Stimulated activated naive CD8-positive, alpha-beta T cell treated with anti-CD3 and anti-CD28 coated beads, Interleukin-15, Interleukin-2, amounts not matched to agents 100 ng/mL and 50 ng/mL, for 24 hours (primary cell): ENCODE data around the gene UHRF2.

Experiments used
- H3K27ac Mint-ChIP-seq: one replicate; pipeline ENCODE4 v1.8.0; 2021; ENCODE audit warnings: mild to moderate bottlenecking, mixed read lengths
- H3K27me3 Mint-ChIP-seq: one replicate; pipeline ENCODE4 v1.8.0; 2021; ENCODE audit warnings: mixed read lengths
- H3K36me3 Mint-ChIP-seq: one replicate; pipeline ENCODE4 v1.8.0; 2021; ENCODE audit warnings: low read depth, mixed read lengths
- H3K4me1 Mint-ChIP-seq: one replicate; pipeline ENCODE4 v1.8.0; 2021; ENCODE audit warnings: low read depth, mixed read lengths
- H3K4me3 Mint-ChIP-seq: one replicate; pipeline ENCODE4 v1.8.0; 2021; ENCODE audit warnings: mild to moderate bottlenecking, mixed read lengths
- H3K9me3 Mint-ChIP-seq: one replicate; pipeline ENCODE4 v1.8.0; 2021; ENCODE audit warnings: mixed read lengths

UHRF2 gene

GRCh38 chr9:6413365-6414246, 607 bp downstream of the UHRF2 start:
- Mint-ChIP-seq H3K36me3 (peaks cover 26% of the 10 kb centered on the region), H3K9me3 (no peaks in the 10 kb centered on the region), H3K27me3 (no peaks in the 10 kb centered on the region), H3K4me1 (peaks cover 48% of the 10 kb centered on the region), H3K4me3 (peak overlapping the region; percentile 88), H3K27ac (peak overlapping the region; percentile 79)

GRCh38 chr9:6414247-6414641, 1.2 kb downstream of the UHRF2 start:
- Mint-ChIP-seq H3K4me3 (peak overlapping the region; percentile 88), H3K36me3 (peaks cover 31% of the 10 kb centered on the region), H3K27me3 (no peaks in the 10 kb centered on the region), H3K4me1 (peaks cover 55% of the 10 kb centered on the region), H3K27ac (peak overlapping the region; percentile 79), H3K9me3 (no peaks in the 10 kb centered on the region)

- Mint-ChIP-seq H3K9me3 (no peaks in the 10 kb centered on the region), H3K36me3 (peaks cover 33% of the 10 kb centered on the region), H3K27ac (no peak overlapping the region), H3K4me1 (peaks cover 61% of the 10 kb centered on the region), H3K4me3 (peak overlapping the region; percentile 88), H3K27me3 (no peaks in the 10 kb centered on the region)
Observed at GRCh38 chr9:6415266-6415665, 2.3 kb downstream of the UHRF2 start.

GRCh38 chr9:6417186-6417585, 4.2 kb downstream of the UHRF2 start:
- peak overlapping the region; percentile 64 for H3K4me3 Mint-ChIP-seq
- peak overlapping the region; percentile 47 for H3K27ac Mint-ChIP-seq
- H3K9me3 Mint-ChIP-seq: no peaks in the 10 kb centered on the region
- H3K27me3 Mint-ChIP-seq: no peaks in the 10 kb centered on the region
- peaks cover 47% of the 10 kb centered on the region for H3K36me3 Mint-ChIP-seq
- H3K4me1 Mint-ChIP-seq: peaks cover 70% of the 10 kb centered on the region

GRCh38 chr9:6418764-6419163, 5.8 kb downstream of the UHRF2 start:
- peak overlapping the region; percentile 64 for H3K4me3 Mint-ChIP-seq
- H3K4me1 Mint-ChIP-seq: peaks cover 81% of the 10 kb centered on the region
- H3K27ac Mint-ChIP-seq: peak overlapping the region; percentile 47
- H3K36me3 Mint-ChIP-seq: peaks cover 57% of the 10 kb centered on the region
- H3K9me3 Mint-ChIP-seq: no peaks in the 10 kb centered on the region
- no peaks in the 10 kb centered on the region for H3K27me3 Mint-ChIP-seq

- H3K9me3 Mint-ChIP-seq: no peaks in the 10 kb centered on the region
- peaks cover 48% of the 10 kb centered on the region for H3K36me3 Mint-ChIP-seq
- H3K4me3 Mint-ChIP-seq: no peak overlapping the region
- peaks cover 74% of the 10 kb centered on the region for H3K4me1 Mint-ChIP-seq
- H3K27ac Mint-ChIP-seq: no peak overlapping the region
- H3K27me3 Mint-ChIP-seq: no peaks in the 10 kb centered on the region
Observed at GRCh38 chr9:6424940-6425339, 11.9 kb downstream of the UHRF2 start.

GRCh38 chr9:6426117-6426516, 13.1 kb downstream of the UHRF2 start:
- Mint-ChIP-seq H3K36me3 (peaks cover 52% of the 10 kb centered on the region), H3K4me1 (peaks cover 75% of the 10 kb centered on the region), H3K4me3 (no peak overlapping the region), H3K27me3 (no peaks in the 10 kb centered on the region), H3K9me3 (no peaks in the 10 kb centered on the region), H3K27ac (no peak overlapping the region)

GRCh38 chr9:6428940-6429889, 16.2 kb downstream of the UHRF2 start:
- peak overlapping the region; percentile 35 for H3K4me3 Mint-ChIP-seq
- peaks cover 58% of the 10 kb centered on the region for H3K36me3 Mint-ChIP-seq
- no peaks in the 10 kb centered on the region for H3K9me3 Mint-ChIP-seq
- H3K4me1 Mint-ChIP-seq: peaks cover 79% of the 10 kb centered on the region
- H3K27ac Mint-ChIP-seq: peak overlapping the region; percentile 24
- H3K27me3 Mint-ChIP-seq: no peaks in the 10 kb centered on the region

GRCh38 chr9:6431038-6431437, 18.0 kb downstream of the UHRF2 start:
- no peaks in the 10 kb centered on the region for H3K27me3 Mint-ChIP-seq
- peaks cover 66% of the 10 kb centered on the region for H3K4me1 Mint-ChIP-seq
- H3K36me3 Mint-ChIP-seq: peaks cover 47% of the 10 kb centered on the region
- peak overlapping the region; percentile 6 for H3K4me3 Mint-ChIP-seq
- H3K9me3 Mint-ChIP-seq: no peaks in the 10 kb centered on the region
- H3K27ac Mint-ChIP-seq: no peak overlapping the region

- Mint-ChIP-seq H3K9me3 (no peaks in the 10 kb centered on the region), H3K27ac (peak overlapping the region; percentile 47), H3K36me3 (peaks cover 54% of the 10 kb centered on the region), H3K4me3 (no peak overlapping the region), H3K27me3 (no peaks in the 10 kb centered on the region), H3K4me1 (peaks cover 67% of the 10 kb centered on the region)
Observed at GRCh38 chr9:6433410-6433809, 20.4 kb downstream of the UHRF2 start.

GRCh38 chr9:6439051-6439703, 26.2 kb downstream of the UHRF2 start:
- Mint-ChIP-seq H3K4me3 (no peak overlapping the region), H3K36me3 (peaks cover 54% of the 10 kb centered on the region), H3K27me3 (no peaks in the 10 kb centered on the region), H3K9me3 (no peaks in the 10 kb centered on the region), H3K27ac (no peak overlapping the region), H3K4me1 (peaks cover 68% of the 10 kb centered on the region)

- H3K9me3 Mint-ChIP-seq: no peaks in the 10 kb centered on the region
- peaks cover 70% of the 10 kb centered on the region for H3K4me1 Mint-ChIP-seq
- no peak overlapping the region for H3K4me3 Mint-ChIP-seq
- no peak overlapping the region for H3K27ac Mint-ChIP-seq
- no peaks in the 10 kb centered on the region for H3K27me3 Mint-ChIP-seq
- H3K36me3 Mint-ChIP-seq: peaks cover 53% of the 10 kb centered on the region
Observed at GRCh38 chr9:6440405-6440804, 27.4 kb downstream of the UHRF2 start.

- no peak overlapping the region for H3K27ac Mint-ChIP-seq
- no peaks in the 10 kb centered on the region for H3K27me3 Mint-ChIP-seq
- H3K36me3 Mint-ChIP-seq: peaks cover 49% of the 10 kb centered on the region
- peaks cover 69% of the 10 kb centered on the region for H3K4me1 Mint-ChIP-seq
- no peak overlapping the region for H3K4me3 Mint-ChIP-seq
- no peaks in the 10 kb centered on the region for H3K9me3 Mint-ChIP-seq
Observed at GRCh38 chr9:6441269-6441668, 28.3 kb downstream of the UHRF2 start.

GRCh38 chr9:6443661-6444060, 30.7 kb downstream of the UHRF2 start:
- H3K4me1 Mint-ChIP-seq: peaks cover 72% of the 10 kb centered on the region
- no peaks in the 10 kb centered on the region for H3K9me3 Mint-ChIP-seq
- peak overlapping the region; percentile 18 for H3K27ac Mint-ChIP-seq
- no peaks in the 10 kb centered on the region for H3K27me3 Mint-ChIP-seq
- peaks cover 32% of the 10 kb centered on the region for H3K36me3 Mint-ChIP-seq
- H3K4me3 Mint-ChIP-seq: no peak overlapping the region
